Ishikawa (cell line): ENCODE data around the gene S100A6.
A peak's percentile ranks its signal among the peaks of the same experiment; 100 is the strongest.

ENCODE experiments used
- CEBPB ChIP-seq: IDR thresholded peaks from 2 replicates; pipeline ENCODE4 v1.6.1; 2012
- CREB1 ChIP-seq: IDR thresholded peaks from 2 replicates; pipeline ENCODE4 v1.6.1; 2012; ENCODE audit warnings: low read depth
- EGR1 ChIP-seq: IDR thresholded peaks from 2 replicates; pipeline ENCODE4 v1.6.1; 2012
- EP300 ChIP-seq: IDR thresholded peaks from 2 replicates; pipeline ENCODE4 v1.6.1; 2012; ENCODE audit warnings: borderline replicate concordance
- FOXM1 ChIP-seq: IDR thresholded peaks from 2 replicates; pipeline ENCODE4 v1.6.1; 2012; ENCODE audit warnings: low read depth, borderline replicate concordance
- NFIC ChIP-seq: IDR thresholded peaks from 2 replicates; pipeline ENCODE4 v1.6.1; 2012
- RAD21 ChIP-seq: IDR thresholded peaks from 2 replicates; pipeline ENCODE4 v1.6.1; 2012; ENCODE audit warnings: low read depth
- TEAD4 ChIP-seq: IDR thresholded peaks from 2 replicates; pipeline ENCODE4 v1.6.1; 2012
- YY1 ChIP-seq: IDR thresholded peaks from 2 replicates; pipeline ENCODE4 v1.6.1; 2012; ENCODE audit warnings: low read depth
- TF ChIP-seq, protein P1 (sequence below): IDR thresholded peaks from 2 replicates; pipeline ENCODE4 v1.6.1; 2012
- TF ChIP-seq, protein P2 (sequence below): IDR thresholded peaks from 2 replicates; pipeline ENCODE4 v1.6.1; 2012; ENCODE audit warnings: low read depth, mild to moderate bottlenecking
- TF ChIP-seq, protein P3 (sequence below): IDR thresholded peaks from 2 replicates; pipeline ENCODE4 v1.6.1; 2012

DNA sequence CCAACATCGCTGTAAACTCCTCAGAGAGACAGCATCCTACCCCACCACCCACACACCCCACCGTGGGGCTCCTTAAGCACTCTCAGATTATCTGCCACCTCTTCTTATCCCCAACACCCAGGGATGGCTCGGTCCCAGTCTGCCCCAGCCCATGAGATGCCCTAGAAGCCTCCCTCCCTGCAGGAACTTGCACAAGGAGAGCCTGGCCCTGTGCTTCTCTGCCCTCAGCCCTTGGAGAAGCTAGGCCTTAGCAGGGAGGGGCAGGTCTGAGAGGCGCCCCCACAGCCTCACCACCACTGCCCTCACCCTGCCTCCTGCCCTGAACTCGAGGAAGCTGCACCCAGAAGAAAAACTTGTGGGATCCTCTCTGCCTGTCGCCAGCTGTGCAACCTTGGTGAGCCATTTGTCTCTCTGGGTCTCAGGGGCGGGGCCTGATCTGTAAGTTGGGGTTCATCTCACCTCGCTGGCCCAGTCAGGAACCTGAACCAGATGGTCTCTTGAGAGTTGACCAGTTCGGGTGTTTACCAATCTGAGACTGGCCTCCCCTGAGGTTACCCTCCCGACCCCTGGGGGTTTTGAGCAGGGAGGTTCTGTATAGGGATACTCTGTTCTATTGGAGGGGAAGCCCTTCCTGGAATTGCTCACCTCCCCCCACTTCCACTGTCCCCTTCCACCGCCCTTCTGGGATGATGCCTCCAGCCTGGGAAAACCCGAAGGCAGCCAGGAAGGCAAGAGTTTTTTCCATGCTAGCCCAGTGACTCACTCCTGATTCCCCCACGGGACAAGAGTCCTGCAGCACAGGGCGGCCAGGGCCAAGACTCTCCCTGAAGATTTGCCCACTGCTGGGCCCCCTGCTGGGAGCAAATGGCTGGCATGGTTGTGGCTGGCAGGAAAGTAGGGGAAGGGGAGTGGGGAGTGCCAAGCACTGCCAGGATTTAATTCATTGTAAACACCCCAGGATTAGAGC is 13.2 kb upstream of the S100A6 start, which contains the start of gene S100A3:
- TF ChIP-seq TEAD4 (no peak; the same call in 1 of the 2 replicates), EP300 (peak; percentile 34; the same call in 1 of the 2 replicates), RAD21 (no peak), EGR1 (no peak), CEBPB (no peak), NFIC (peak; percentile 29; the same call in 1 of the 2 replicates), CREB1 (no peak), YY1 (no peak), FOXM1 (no peak)
- TF ChIP-seq, protein P1, sequence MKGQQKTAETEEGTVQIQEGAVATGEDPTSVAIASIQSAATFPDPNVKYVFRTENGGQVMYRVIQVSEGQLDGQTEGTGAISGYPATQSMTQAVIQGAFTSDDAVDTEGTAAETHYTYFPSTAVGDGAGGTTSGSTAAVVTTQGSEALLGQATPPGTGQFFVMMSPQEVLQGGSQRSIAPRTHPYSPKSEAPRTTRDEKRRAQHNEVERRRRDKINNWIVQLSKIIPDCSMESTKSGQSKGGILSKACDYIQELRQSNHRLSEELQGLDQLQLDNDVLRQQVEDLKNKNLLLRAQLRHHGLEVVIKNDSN, result no peak
- TF ChIP-seq, protein P2, sequence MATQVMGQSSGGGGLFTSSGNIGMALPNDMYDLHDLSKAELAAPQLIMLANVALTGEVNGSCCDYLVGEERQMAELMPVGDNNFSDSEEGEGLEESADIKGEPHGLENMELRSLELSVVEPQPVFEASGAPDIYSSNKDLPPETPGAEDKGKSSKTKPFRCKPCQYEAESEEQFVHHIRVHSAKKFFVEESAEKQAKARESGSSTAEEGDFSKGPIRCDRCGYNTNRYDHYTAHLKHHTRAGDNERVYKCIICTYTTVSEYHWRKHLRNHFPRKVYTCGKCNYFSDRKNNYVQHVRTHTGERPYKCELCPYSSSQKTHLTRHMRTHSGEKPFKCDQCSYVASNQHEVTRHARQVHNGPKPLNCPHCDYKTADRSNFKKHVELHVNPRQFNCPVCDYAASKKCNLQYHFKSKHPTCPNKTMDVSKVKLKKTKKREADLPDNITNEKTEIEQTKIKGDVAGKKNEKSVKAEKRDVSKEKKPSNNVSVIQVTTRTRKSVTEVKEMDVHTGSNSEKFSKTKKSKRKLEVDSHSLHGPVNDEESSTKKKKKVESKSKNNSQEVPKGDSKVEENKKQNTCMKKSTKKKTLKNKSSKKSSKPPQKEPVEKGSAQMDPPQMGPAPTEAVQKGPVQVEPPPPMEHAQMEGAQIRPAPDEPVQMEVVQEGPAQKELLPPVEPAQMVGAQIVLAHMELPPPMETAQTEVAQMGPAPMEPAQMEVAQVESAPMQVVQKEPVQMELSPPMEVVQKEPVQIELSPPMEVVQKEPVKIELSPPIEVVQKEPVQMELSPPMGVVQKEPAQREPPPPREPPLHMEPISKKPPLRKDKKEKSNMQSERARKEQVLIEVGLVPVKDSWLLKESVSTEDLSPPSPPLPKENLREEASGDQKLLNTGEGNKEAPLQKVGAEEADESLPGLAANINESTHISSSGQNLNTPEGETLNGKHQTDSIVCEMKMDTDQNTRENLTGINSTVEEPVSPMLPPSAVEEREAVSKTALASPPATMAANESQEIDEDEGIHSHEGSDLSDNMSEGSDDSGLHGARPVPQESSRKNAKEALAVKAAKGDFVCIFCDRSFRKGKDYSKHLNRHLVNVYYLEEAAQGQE, result no peak
- TF ChIP-seq, protein P3, sequence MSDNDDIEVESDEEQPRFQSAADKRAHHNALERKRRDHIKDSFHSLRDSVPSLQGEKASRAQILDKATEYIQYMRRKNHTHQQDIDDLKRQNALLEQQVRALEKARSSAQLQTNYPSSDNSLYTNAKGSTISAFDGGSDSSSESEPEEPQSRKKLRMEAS, result no peak
